Esophagus squamous epithelium (tissue), 4 donors: ENCODE results near the gene CLEC4G.

Source experiments
- CTCF ChIP-seq, 6 experiments: fragments of 450-650 bp in 4 of 6; fragments of 200-600 bp in 2 of 6; sonication (generic) in 2 of 6; IDR thresholded peaks; one replicate each; pipeline ENCODE4 v1.5.1; 2016 to 2019; ENCODE audit warnings: antibody characterized with exemption in 6 of 6, mild to moderate bottlenecking in 4 of 6, moderate library complexity in 4 of 6
- POLR2A ChIP-seq, 4 donors: fragments of 450-650 bp; IDR thresholded peaks; one replicate each; pipeline ENCODE4 v1.6.1; 2017; ENCODE audit warnings: antibody characterized with exemption in 4 of 4, mild to moderate bottlenecking in 4 of 4, moderate library complexity in 3 of 4

GRCh38 chr19:7759156-7759555, 27.2 kb upstream of the CLEC4G start:
- TF ChIP-seq CTCF (IDR thresholded peaks at IDR 0.05) (no peak), POLR2A (IDR thresholded peaks at IDR 0.05) (no peak)
